ENCODE results near the gene FXYD3. TPM values are rescaled to one million over a fixed set of nuclear protein-coding genes. Genes with fewer than 3 reads are reported as not detected.

Gene FXYD3
- total and polyA plus RNA-seq, 2 experiments from 2014 or later: 0.81 TPM; not detected in 1

DNA sequence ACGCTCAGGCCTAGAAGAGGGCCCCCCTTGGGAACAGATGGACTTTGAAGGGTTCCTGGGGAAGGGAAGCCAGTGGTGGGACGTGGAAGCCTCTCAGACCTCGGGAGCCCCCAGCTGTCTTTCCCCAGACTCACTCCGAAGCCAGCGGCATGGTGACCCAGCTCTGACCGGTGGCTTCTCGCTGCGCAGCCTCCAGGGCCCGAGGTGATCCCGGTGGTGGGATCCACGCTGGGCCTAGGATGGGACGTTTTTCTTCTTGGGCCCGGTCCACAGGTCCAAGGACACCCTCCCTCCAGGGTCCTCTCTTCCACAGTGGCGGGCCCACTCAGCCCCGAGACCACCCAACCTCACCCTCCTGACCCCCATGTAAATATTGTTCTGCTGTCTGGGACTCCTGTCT is 49.5 kb upstream of the FXYD3 start:
- H3K4me3 Mint-ChIP-seq: no peak overlapping the region
- Histone ChIP-seq H3K9me2 (ENCODE audit: insufficient read depth) (0 out of 2 replicates have a peak, but pooled peaks cover 4% of the 10 kb centered on the region), H4K20me1 (replicated peaks; ENCODE audit: insufficient read depth) (no peaks in the 10 kb centered on the region), H3K4me1 (ENCODE audit: insufficient read depth) (peaks cover 20% of the 10 kb centered on the region), H3K27me3 (ENCODE audit: insufficient read depth) (peaks cover 6% of the 10 kb centered on the region; the same call in 1 of the 2 replicates), H3K36me3 (ENCODE audit: insufficient read depth) (no peaks in the 10 kb centered on the region), H3K4me2 (no peak overlapping the region), H3K79me2 (replicated peaks; ENCODE audit: insufficient read depth) (no peaks in the 10 kb centered on the region), H3K4me3 (no peak overlapping the region), H3K27ac (ENCODE audit: low read depth) (peak overlapping the region; percentile 46; the same call in 1 of the 2 replicates), H2AFZ (no peak overlapping the region), H3F3A (replicated peaks; ENCODE audit: low read depth) (peaks cover 18% of the 10 kb centered on the region; the same call in 1 of the 2 replicates)
- H3K9me3 Mint-ChIP-seq: peaks cover 5% of the 10 kb centered on the region; the same call in 1 of the 3 replicates
- DNase-seq (ENCODE audit: low spot score) (no peak), ATAC-seq (no peak)
- TF ChIP-seq EZH2phosphoT487 (IDR thresholded peaks at IDR 0.05; ENCODE audit: unreplicated experiment): no peak
- no peak for TF ChIP-seq STAT1 (IDR thresholded peaks at IDR 0.05; ENCODE audit: unreplicated experiment)
- no peak for TF ChIP-seq ZNF114 (CRISPR knock-in tag; IDR thresholded peaks at IDR 0.05)
- no peak for TF ChIP-seq ZNF462 (CRISPR knock-in tag; IDR thresholded peaks at IDR 0.05)
- TF ChIP-seq POLR2AphosphoS5 (IDR thresholded peaks at IDR 0.05; ENCODE audit: low read depth): no peak
- no peak for TF ChIP-seq REST (IDR thresholded peaks at IDR 0.05; ENCODE audit: unreplicated experiment)
- TF ChIP-seq ZNF331 (CRISPR knock-in tag; IDR thresholded peaks at IDR 0.05; ENCODE audit: low read depth): no peak
- no peak for TF ChIP-seq EZH2 (IDR thresholded peaks at IDR 0.05; ENCODE audit: low read depth, unreplicated experiment)
- TF ChIP-seq CTCF (conservative IDR thresholded peaks at IDR 0.05; ENCODE audit: low read depth in 2 of 2): no peak
- H3K4me1 Mint-ChIP-seq: peaks cover 29% of the 10 kb centered on the region
- H3K27me3 Mint-ChIP-seq (ENCODE audit: insufficient read depth, low read depth, poor library complexity): peaks cover 30% of the 10 kb centered on the region
- no peak overlapping the region for H3K27ac Mint-ChIP-seq
- no peaks in the 10 kb centered on the region; the same call in 2 of the 3 replicates for H3K36me3 Mint-ChIP-seq (ENCODE audit: low read depth)

All from GM23338 (cell line).